ENCODE results near the gene CNTNAP2. TPM values are rescaled to one million over a fixed set of nuclear protein-coding genes. Genes with fewer than 3 reads are reported as not detected.

CNTNAP2 gene
- total RNA-seq, 1 experiment from 2014 or later = 0.03 TPM

- TF ChIP-seq TCF7L2 (IDR thresholded peaks at IDR 0.05; ENCODE audit: low read depth, low read length) (no peak), CTCF (IDR thresholded peaks at IDR 0.05) (no peak), REST (IDR thresholded peaks at IDR 0.05; ENCODE audit: insufficient read depth in 1 of 2, low read depth in 2 of 2, low read length in 1 of 2) (no peak), POLR2AphosphoS5 (IDR thresholded peaks at IDR 0.05; ENCODE audit: low read depth, low read length) (no peak), SIN3A (IDR thresholded peaks at IDR 0.05; ENCODE audit: borderline replicate concordance, insufficient read depth, low read depth, low read length) (no peak)
- POLR2A ChIA-PET = no interaction called here
- CTCF ChIA-PET = no interaction called here
- H3K9me3 ChIP-seq (ENCODE audit: control insufficient read depth, insufficient read depth, low read depth, low read length) = no peaks in the 10 kb centered on the region
- no peaks in the 10 kb centered on the region for H3K4me1 ChIP-seq (ENCODE audit: control insufficient read depth, insufficient read depth, low read length)
- no peak overlapping the region for H3K27ac ChIP-seq (ENCODE audit: low read length)
- no peaks in the 10 kb centered on the region for H3K36me3 ChIP-seq (ENCODE audit: control insufficient read depth, insufficient read depth, low read length)
- in situ Hi-C loops (cut with HindIII; ENCODE audit: low pct_unique_long_range_greater_than_20kb, low sequenced_read_pairs) (no loop called here), intact Hi-C loops (cut with micrococcal nuclease; ENCODE audit: unreplicated experiment) (no loop called here)
- no peak overlapping the region for H3K4me3 ChIP-seq (ENCODE audit: low read depth in 2 of 2, low read length in 2 of 2)
- no TSS peak for BruUV-seq (replicated peaks)
- ATAC-seq (no peak), DNase-seq (ENCODE audit: low read depth, low spot score) (no peak)
- H3K27me3 ChIP-seq (ENCODE audit: control insufficient read depth, insufficient read depth, low read length) = peaks cover 27% of the 10 kb centered on the region
These were observed 2154.0 kb downstream of the CNTNAP2 start for GRCh38 chr7:148270576-148270975.

- Histone ChIP-seq H3K9me3 (ENCODE audit: control insufficient read depth, insufficient read depth, low read depth, low read length) (no peaks in the 10 kb centered on the region), H3K4me1 (ENCODE audit: control insufficient read depth, insufficient read depth, low read length) (no peaks in the 10 kb centered on the region), H3K27me3 (ENCODE audit: control insufficient read depth, insufficient read depth, low read length) (peaks cover 30% of the 10 kb centered on the region), H3K36me3 (ENCODE audit: control insufficient read depth, insufficient read depth, low read length) (no peaks in the 10 kb centered on the region), H3K4me3 (ENCODE audit: low read depth in 2 of 2, low read length in 2 of 2) (no peak overlapping the region), H3K27ac (ENCODE audit: low read length) (no peak overlapping the region)
- TF ChIP-seq SIN3A (IDR thresholded peaks at IDR 0.05; ENCODE audit: borderline replicate concordance, insufficient read depth, low read depth, low read length) (no peak), TCF7L2 (IDR thresholded peaks at IDR 0.05; ENCODE audit: low read depth, low read length) (no peak)
- BruUV-seq (replicated peaks) = no TSS peak
- DNase-seq (ENCODE audit: low read depth, low spot score) = no peak
- intact Hi-C loops (cut with micrococcal nuclease; ENCODE audit: unreplicated experiment) (no loop called here), in situ Hi-C loops (cut with HindIII; ENCODE audit: low pct_unique_long_range_greater_than_20kb, low sequenced_read_pairs) (no loop called here)
- no peak for ATAC-seq
- ChIA-PET CTCF (no interaction called here), POLR2A (no interaction called here)
These were observed 2157.5 kb downstream of the CNTNAP2 start for GRCh38 chr7:148274118-148274517.

GRCh38 chr7:148275359-148275890, 2158.8 kb downstream of the CNTNAP2 start:
- Histone ChIP-seq H3K4me3 (ENCODE audit: low read depth in 2 of 2, low read length in 2 of 2) (no peak overlapping the region), H3K4me1 (ENCODE audit: control insufficient read depth, insufficient read depth, low read length) (no peaks in the 10 kb centered on the region), H3K27me3 (ENCODE audit: control insufficient read depth, insufficient read depth, low read length) (peaks cover 24% of the 10 kb centered on the region), H3K36me3 (ENCODE audit: control insufficient read depth, insufficient read depth, low read length) (no peaks in the 10 kb centered on the region), H3K27ac (ENCODE audit: low read length) (no peak overlapping the region), H3K9me3 (ENCODE audit: control insufficient read depth, insufficient read depth, low read depth, low read length) (no peaks in the 10 kb centered on the region)
- DNase-seq (ENCODE audit: low read depth, low spot score) (no peak), ATAC-seq (no peak)
- TF ChIP-seq REST (IDR thresholded peaks at IDR 0.05; ENCODE audit: insufficient read depth in 1 of 2, low read depth in 2 of 2, low read length in 1 of 2) (no peak), SIN3A (IDR thresholded peaks at IDR 0.05; ENCODE audit: borderline replicate concordance, insufficient read depth, low read depth, low read length) (no peak), POLR2AphosphoS5 (IDR thresholded peaks at IDR 0.05; ENCODE audit: low read depth, low read length) (no peak), TCF7L2 (IDR thresholded peaks at IDR 0.05; ENCODE audit: low read depth, low read length) (no peak), CTCF (IDR thresholded peaks at IDR 0.05) (no peak)
- in situ Hi-C loops (cut with HindIII; ENCODE audit: low pct_unique_long_range_greater_than_20kb, low sequenced_read_pairs) (no loop called here), intact Hi-C loops (cut with micrococcal nuclease; ENCODE audit: unreplicated experiment) (no loop called here)
- CTCF ChIA-PET = no interaction called here
- no TSS peak for BruUV-seq (replicated peaks)
- POLR2A ChIA-PET = no interaction called here
